Airway epithelial cell (primary cell): ENCODE measurements around the gene POU3F3. TPM values are rescaled to one million over a fixed set of nuclear protein-coding genes. Genes with fewer than 3 reads are reported as not detected.

ENCODE experiments used
- total RNA-seq: library from RNA; depleted of rRNA; stranded (reverse); fragments of >200 nt; gene quantifications from 2 replicates; pipeline ENCODE4 v1.2.3, GENCODE V29; 2015

POU3F3 gene
- total RNA-seq = not detected in 2 replicates

DNA sequence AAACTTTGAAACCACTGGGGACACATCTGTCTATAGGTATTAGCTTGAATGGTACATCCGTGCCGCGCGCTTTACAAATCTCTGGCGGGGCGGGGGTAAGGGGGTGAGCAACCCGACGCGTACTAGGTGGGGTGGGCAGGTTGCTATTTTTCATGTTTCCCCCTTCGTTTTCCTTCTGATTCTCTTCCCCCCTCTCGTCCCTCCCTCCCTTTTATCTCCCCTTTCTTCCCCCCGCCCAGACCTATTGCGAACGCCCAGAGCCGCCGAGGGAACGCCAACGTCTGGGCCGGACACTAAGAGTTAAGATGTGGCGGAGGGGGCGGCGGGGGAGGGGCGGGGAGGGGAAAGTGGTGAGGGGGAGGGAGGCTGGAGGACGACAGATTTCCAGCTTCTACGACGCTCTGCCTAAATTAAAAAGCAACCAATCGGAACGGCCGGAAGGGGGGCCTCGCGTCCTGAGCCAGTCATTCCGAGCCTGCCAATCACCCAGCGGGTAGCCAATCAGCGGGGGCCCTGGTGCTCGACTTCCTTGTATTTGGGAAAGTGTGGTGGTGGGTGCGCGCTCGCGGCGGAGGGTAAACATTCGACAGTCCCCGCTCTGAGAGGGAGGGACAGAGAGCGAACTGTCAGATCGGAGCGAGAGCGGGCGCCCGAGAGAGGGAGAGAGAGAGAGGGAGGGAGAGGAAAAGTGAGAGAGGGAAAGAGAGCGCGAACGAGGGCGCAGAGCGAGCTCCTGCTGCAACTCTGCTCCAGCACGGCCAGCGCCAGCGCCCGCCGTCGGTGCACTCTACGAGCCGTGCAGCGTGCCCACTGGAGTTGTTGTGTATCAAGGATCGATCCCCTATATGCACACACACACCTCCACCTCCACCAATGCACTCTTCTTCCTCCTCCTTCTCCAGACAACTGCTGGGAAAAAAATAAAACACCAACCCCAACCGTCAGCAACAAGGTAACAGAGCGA is at the start of gene POU3F3:
Gene POU3F3 (plus strand): TSS at position 582 of the 964 bp plus-strand sequence. CDS start 1,396 bp downstream, outside the sequence.

Other genes starting within 250 kb of the POU3F3 start
- 30.5 and 31.0 TPM in 2 replicates for gene MRPS9, start 184.0 kb downstream of the POU3F3 start, total RNA-seq